Measurements from ENCODE around the gene TERB1. TPM values are rescaled to one million over a fixed set of nuclear protein-coding genes. Genes with fewer than 3 reads are reported as not detected.
A peak's percentile ranks its signal among the peaks of the same experiment; 100 is the strongest.

TERB1 gene
- total and polyA plus RNA-seq, 2 experiments from 2014 or later: 0.07 TPM; not detected in 1

DNA sequence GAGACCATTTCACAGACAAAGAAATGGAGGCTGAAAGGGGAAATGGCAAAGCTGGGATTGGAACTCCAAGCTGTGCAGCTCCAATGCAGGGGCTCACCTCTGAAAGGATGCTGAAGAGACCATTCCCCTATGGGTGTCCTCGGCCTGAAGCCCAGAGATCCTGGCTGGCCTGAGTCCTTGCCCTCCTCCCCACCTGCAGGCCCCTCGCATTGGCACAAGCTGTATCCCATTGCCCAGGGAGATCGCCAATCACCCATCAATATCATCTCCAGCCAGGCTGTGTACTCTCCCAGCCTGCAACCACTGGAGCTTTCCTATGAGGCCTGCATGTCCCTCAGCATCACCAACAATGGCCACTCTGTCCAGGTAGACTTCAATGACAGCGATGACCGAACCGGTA lies 45.4 kb upstream of the TERB1 start:
- Histone ChIP-seq H2AFZ (no peak overlapping the region), H3K79me2 (no peaks in the 10 kb centered on the region), H3K4me2 (no peak overlapping the region), H3K9me3 (ENCODE audit: low read depth) (no peaks in the 10 kb centered on the region), H3K27me3 (peaks cover 43% of the 10 kb centered on the region), H3K9me2 (replicated peaks; ENCODE audit: insufficient read depth) (no peaks in the 10 kb centered on the region), H3K4me1 (ENCODE audit: insufficient read depth) (peaks cover 3% of the 10 kb centered on the region), H4K20me1 (ENCODE audit: insufficient read depth, poor library complexity, severe bottlenecking) (no peaks in the 10 kb centered on the region), H3K27ac (no peak overlapping the region), H3K36me3 (replicated peaks; ENCODE audit: insufficient read depth, low read depth) (no peaks in the 10 kb centered on the region), H3K4me3 (no peak overlapping the region)
- DNase-seq (ENCODE audit: low spot score): no peak
- no peak for TF ChIP-seq EZH2 (IDR thresholded peaks at IDR 0.05; ENCODE audit: borderline replicate concordance)
- TF ChIP-seq EZH2phosphoT487 (IDR thresholded peaks at IDR 0.05; ENCODE audit: low read depth, severe bottlenecking, unreplicated experiment): no peak
- TF ChIP-seq, protein P1, sequence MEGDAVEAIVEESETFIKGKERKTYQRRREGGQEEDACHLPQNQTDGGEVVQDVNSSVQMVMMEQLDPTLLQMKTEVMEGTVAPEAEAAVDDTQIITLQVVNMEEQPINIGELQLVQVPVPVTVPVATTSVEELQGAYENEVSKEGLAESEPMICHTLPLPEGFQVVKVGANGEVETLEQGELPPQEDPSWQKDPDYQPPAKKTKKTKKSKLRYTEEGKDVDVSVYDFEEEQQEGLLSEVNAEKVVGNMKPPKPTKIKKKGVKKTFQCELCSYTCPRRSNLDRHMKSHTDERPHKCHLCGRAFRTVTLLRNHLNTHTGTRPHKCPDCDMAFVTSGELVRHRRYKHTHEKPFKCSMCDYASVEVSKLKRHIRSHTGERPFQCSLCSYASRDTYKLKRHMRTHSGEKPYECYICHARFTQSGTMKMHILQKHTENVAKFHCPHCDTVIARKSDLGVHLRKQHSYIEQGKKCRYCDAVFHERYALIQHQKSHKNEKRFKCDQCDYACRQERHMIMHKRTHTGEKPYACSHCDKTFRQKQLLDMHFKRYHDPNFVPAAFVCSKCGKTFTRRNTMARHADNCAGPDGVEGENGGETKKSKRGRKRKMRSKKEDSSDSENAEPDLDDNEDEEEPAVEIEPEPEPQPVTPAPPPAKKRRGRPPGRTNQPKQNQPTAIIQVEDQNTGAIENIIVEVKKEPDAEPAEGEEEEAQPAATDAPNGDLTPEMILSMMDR (IDR thresholded peaks at IDR 0.05; ENCODE audit: poor library complexity): no peak
- 95% methylated on average over 6 of the region's 6 CpGs for WGBS (ENCODE audit: low lambda C conversion rate, missing lambda C conversion rate)

DNA sequence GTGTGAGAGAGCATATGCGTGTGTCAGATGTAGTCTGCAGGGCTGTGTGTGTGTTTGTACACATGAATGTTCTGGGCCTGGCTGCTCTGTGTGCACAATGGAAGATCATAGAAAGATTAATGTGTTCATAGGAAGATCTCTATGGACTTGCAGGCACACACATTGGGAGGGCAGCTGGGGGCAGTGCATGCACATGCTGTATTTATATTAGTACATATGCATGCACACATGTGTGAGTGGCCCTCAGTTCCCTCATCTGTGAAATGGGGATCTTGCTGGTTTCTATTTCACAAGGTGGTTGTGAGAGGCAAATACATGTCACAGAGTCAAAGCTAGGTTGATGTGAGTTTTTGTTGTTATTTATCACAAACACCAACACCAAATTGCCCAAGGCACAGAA lies 44.9 kb upstream of the TERB1 start:
- H4K20me1 ChIP-seq (ENCODE audit: insufficient read depth, poor library complexity, severe bottlenecking): no peaks in the 10 kb centered on the region
- H3K4me1 ChIP-seq (ENCODE audit: insufficient read depth): peaks cover 3% of the 10 kb centered on the region
- no peak overlapping the region for H3K27ac ChIP-seq
- 95% methylated on average over 1 of the region's 1 CpG for WGBS (ENCODE audit: low lambda C conversion rate, missing lambda C conversion rate)
- H3K4me3 ChIP-seq: no peak overlapping the region
- TF ChIP-seq, protein P1 (IDR thresholded peaks at IDR 0.05; ENCODE audit: poor library complexity): no peak
- no peak for TF ChIP-seq EZH2phosphoT487 (IDR thresholded peaks at IDR 0.05; ENCODE audit: low read depth, severe bottlenecking, unreplicated experiment)
- no peaks in the 10 kb centered on the region for H3K9me3 ChIP-seq (ENCODE audit: low read depth)
- no peak overlapping the region for H2AFZ ChIP-seq
- no peaks in the 10 kb centered on the region for H3K9me2 ChIP-seq (replicated peaks; ENCODE audit: insufficient read depth)
- DNase-seq (ENCODE audit: low spot score): no peak
- H3K36me3 ChIP-seq (replicated peaks; ENCODE audit: insufficient read depth, low read depth): no peaks in the 10 kb centered on the region
- H3K4me2 ChIP-seq: no peak overlapping the region
- H3K79me2 ChIP-seq: no peaks in the 10 kb centered on the region
- H3K27me3 ChIP-seq: peaks cover 43% of the 10 kb centered on the region

- H3K9me2 ChIP-seq (replicated peaks; ENCODE audit: insufficient read depth): no peaks in the 10 kb centered on the region
- no peaks in the 10 kb centered on the region for H3K9me3 ChIP-seq (ENCODE audit: low read depth)
- H3K36me3 ChIP-seq (replicated peaks; ENCODE audit: insufficient read depth, low read depth): no peaks in the 10 kb centered on the region
- peaks cover 3% of the 10 kb centered on the region for H3K4me1 ChIP-seq (ENCODE audit: insufficient read depth)
- H3K79me2 ChIP-seq: no peaks in the 10 kb centered on the region
- TF ChIP-seq EZH2 (IDR thresholded peaks at IDR 0.05; ENCODE audit: borderline replicate concordance) (no peak), EZH2phosphoT487 (IDR thresholded peaks at IDR 0.05; ENCODE audit: low read depth, severe bottlenecking, unreplicated experiment) (no peak)
- TF ChIP-seq, protein P1 (IDR thresholded peaks at IDR 0.05; ENCODE audit: poor library complexity): no peak
- DNase-seq (ENCODE audit: low spot score): no peak
- no peak overlapping the region for H3K27ac ChIP-seq
- no peak overlapping the region for H2AFZ ChIP-seq
- no peak overlapping the region for H3K4me2 ChIP-seq
- no peak overlapping the region for H3K4me3 ChIP-seq
- no peaks in the 10 kb centered on the region for H4K20me1 ChIP-seq (ENCODE audit: insufficient read depth, poor library complexity, severe bottlenecking)
- WGBS (ENCODE audit: low lambda C conversion rate, missing lambda C conversion rate): 69% methylated on average over 9 of the region's 9 CpGs
- H3K27me3 ChIP-seq: peaks cover 43% of the 10 kb centered on the region
Observed at GRCh38 chr16:66845791-66846221, 44.4 kb upstream of the TERB1 start.

DNA sequence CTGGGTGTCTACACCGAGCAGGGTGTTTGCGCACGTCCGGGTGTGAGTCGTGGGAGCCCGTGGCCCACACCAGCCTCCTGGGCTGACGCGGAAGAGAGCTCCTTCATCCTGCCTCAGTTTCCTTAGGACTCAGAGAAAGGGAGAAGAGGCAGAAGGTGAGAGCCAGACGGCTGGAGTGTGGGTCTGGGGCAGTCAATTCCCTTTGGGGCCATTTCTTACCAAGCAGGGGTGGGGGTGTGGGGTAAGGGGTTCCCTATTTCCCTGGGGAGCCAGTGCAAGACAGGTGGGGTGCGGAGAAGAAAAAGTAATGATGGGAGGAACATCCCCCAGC lies 43.7 kb upstream of the TERB1 start:
- WGBS (ENCODE audit: low lambda C conversion rate, missing lambda C conversion rate): 21% methylated on average over 9 of the region's 10 CpGs
- DNase-seq (ENCODE audit: low spot score): no peak
- TF ChIP-seq EZH2phosphoT487 (IDR thresholded peaks at IDR 0.05; ENCODE audit: low read depth, severe bottlenecking, unreplicated experiment) (no peak), EZH2 (IDR thresholded peaks at IDR 0.05; ENCODE audit: borderline replicate concordance) (no peak)
- TF ChIP-seq, protein P1 (IDR thresholded peaks at IDR 0.05; ENCODE audit: poor library complexity): no peak

More for the DNA sequence above, 43.7 kb upstream of the TERB1 start:
- no peaks in the 10 kb centered on the region for H3K9me2 ChIP-seq (replicated peaks; ENCODE audit: insufficient read depth)
- peaks cover 43% of the 10 kb centered on the region for H3K27me3 ChIP-seq
- H3K27ac ChIP-seq: no peak overlapping the region
- no peaks in the 10 kb centered on the region for H3K79me2 ChIP-seq
- peaks cover 3% of the 10 kb centered on the region for H3K4me1 ChIP-seq (ENCODE audit: insufficient read depth)
- H4K20me1 ChIP-seq (ENCODE audit: insufficient read depth, poor library complexity, severe bottlenecking): no peaks in the 10 kb centered on the region
- no peaks in the 10 kb centered on the region for H3K36me3 ChIP-seq (replicated peaks; ENCODE audit: insufficient read depth, low read depth)
- no peak overlapping the region for H2AFZ ChIP-seq
- peak overlapping the region; percentile 33 for H3K4me3 ChIP-seq
- H3K4me2 ChIP-seq: peak overlapping the region; percentile 99
- no peaks in the 10 kb centered on the region for H3K9me3 ChIP-seq (ENCODE audit: low read depth)

All from hepatocyte (in vitro differentiated cells).